Testis (tissue), 3 donors: Measurements from ENCODE around the gene FBXO46. TPM values are rescaled to one million over a fixed set of nuclear protein-coding genes. Genes with fewer than 3 reads are reported as not detected.
"Not testable (repeated sequence)": the region's sequence is repeated elsewhere in the genome, so short reads cannot be mapped to it uniquely, and the experiment has no call there.

ENCODE experiments used
- DNase-seq: peaks from one replicate; pipeline ENCODE4 v3.0.0-alpha.2; 2019
- H3K27ac ChIP-seq, 2 donors: fragments of 200-600 bp; sonication (generic); one replicate each; pipeline ENCODE4 v1.5.1; 2019
- H3K27me3 ChIP-seq: fragments of 200-600 bp; sonication (generic); one replicate; pipeline ENCODE4 v1.5.1; 2019
- H3K36me3 ChIP-seq: fragments of 200-600 bp; sonication (generic); one replicate; pipeline ENCODE4 v1.5.1; 2017; ENCODE audit warnings: low read depth; ENCODE audit errors: missing control alignments
- H3K4me1 ChIP-seq: fragments of 200-600 bp; sonication (generic); one replicate; pipeline ENCODE4 v1.5.1; 2019
- H3K4me3 ChIP-seq, 2 donors: fragments of 200-600 bp; sonication (generic); one replicate each; pipeline ENCODE4 v1.5.1; 2017 to 2019
- H3K9me3 ChIP-seq: fragments of 200-600 bp; sonication (generic); one replicate; pipeline ENCODE4 v1.5.1; 2017
- POLR2A ChIP-seq: fragments of 450-650 bp; IDR thresholded peaks from one replicate; pipeline ENCODE4 v1.6.1; 2017; ENCODE audit warnings: antibody characterized with exemption, mild to moderate bottlenecking, moderate library complexity
- WGBS, 2 donors: methylation state at CpG; one replicate each; pipeline ENCODE4 v1.1.5; 2018; 5-methylcytosine and 5-hydroxymethylcytosine counted together
- intact Hi-C: fragments of 100-400 bp; cut with DNase I; formaldehyde crosslinking; loops from one replicate; pipeline ENCODE4 v1.15.1; 2023; ENCODE audit warnings: low total_unique reads
- polyA plus RNA-seq: library from polyadenylated mRNA; stranded (reverse); fragments of 350-450 nt; fragmentation: Illumina TruSeq; extraction: RNeasy Lipid Tissue Mini Kit (QIAGEN cat#74804); gene quantifications from one replicate; pipeline ENCODE4 v1.2.3, GENCODE V29; 2014; ENCODE audit warnings: low read depth, low replicate concordance; ENCODE audit not compliant: insufficient read depth
- total RNA-seq, 2 donors: library from RNA; depleted of rRNA; stranded (reverse); fragments of >200 nt; gene quantifications; one replicate each; pipeline ENCODE4 v1.2.3, GENCODE V29; 2016
- TF ChIP-seq, protein P1 (sequence below), 3 experiments: fragments of 450-650 bp in 2 of 3; fragments of 200-600 bp in 1 of 3; sonication (generic) in 1 of 3; IDR thresholded peaks; one replicate each; pipeline ENCODE4 v1.5.1; 2016 to 2019; ENCODE audit warnings: antibody characterized with exemption in 3 of 3, mild to moderate bottlenecking in 2 of 3, moderate library complexity in 1 of 3

The FBXO46 gene
- total and polyA plus RNA-seq, 3 donors from 2014 or later = 20.1 to 24.2 (median 22.4) TPM

DNA sequence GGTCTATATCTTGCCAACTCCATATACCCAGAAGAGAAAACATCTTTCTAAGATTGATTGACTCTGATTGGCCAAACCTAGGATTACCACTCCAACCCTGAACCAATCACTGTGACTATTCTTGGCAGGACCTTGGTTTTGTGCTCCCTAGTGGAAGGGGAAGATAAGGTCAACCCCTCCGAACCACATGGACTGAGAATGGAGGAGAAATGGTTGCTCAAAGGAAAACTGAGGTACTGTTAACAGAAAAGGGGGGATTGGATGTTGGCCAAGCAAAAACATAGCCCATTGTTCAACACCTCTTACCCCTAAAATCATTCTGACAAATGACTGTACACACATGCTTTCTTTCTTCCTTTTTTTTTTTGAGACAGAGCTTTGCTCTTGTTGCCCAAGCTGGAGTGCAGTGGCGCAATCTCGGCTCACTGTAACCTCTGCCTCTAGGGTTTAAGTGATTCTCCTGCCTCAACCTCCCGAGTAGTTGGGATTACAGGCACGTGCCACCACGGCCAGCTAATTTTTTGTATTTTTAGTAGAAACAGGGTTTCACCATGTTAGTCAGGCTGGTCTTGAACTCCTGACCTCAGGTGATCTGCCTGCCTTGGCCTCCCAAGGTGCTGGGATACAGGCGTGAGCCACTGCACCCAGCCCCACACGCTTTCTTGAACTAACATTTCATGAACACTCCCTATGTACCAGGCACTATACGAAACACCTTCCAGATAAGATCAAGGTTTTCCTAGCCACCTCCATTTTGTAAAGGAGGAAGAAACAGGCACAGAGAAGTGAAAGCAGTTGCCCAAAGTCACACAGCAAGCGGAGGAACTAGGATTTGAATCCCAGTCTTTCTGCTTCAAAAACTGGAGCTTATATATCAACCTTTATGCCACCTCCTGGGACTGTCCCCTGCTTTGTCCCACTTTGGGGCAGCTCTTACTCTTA, 9.1 kb upstream of the FBXO46 start:
- WGBS, 2 donors = 90% methylated on average over 10 of the region's 10 CpGs
- H3K27me3 ChIP-seq = no peaks in the 10 kb centered on the region

DNA sequence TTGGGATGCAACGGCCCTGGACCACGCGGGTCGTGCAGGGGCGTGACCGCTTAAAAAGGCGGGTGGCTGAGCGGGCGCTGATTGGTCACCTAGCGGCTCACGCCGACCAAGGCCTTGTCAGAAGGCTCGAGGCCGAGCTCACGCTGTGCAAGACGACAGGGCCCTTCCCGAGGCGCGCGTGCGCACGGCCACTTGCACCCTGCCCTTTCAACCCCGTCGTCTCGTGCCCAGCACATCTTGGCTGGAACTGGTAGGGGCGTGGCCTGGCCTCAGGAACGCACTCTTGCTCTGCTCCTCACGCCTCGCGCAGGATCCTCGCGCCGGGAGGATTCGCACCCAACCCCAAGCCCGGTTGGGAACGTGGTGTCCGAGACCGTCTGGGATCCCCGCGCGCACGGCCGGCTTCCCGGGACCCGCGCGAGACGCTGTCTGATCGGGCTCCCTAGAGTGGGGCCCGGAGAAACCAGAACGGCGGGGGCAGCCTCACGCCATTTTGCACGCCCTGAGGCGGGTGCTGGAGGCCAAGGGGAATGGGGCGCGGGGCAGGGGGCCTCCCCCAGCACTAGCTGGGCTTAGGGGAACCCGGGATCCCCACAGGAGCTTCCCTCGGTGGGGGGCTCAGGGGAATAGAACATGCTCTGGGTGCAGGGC, 2.6 kb upstream of the FBXO46 start, which contains the start of gene MEIOSIN:
TSS of gene MEIOSIN (plus strand) at position 280 of the 651 bp plus-strand sequence. CDS start 1,938 bp downstream, outside the sequence.
- Histone ChIP-seq H3K9me3 (no peaks in the 10 kb centered on the region), H3K4me3 (peak within 1 kb of the TSS; percentile 9 to 51), H3K4me1 (peaks cover 11% of the 10 kb centered on the region), H3K36me3 (no peaks in the 10 kb centered on the region), H3K27ac (no peak within 1 kb of the TSS), H3K27me3 (no peaks in the 10 kb centered on the region)
- peak; percentile 67 for DNase-seq
- intact Hi-C loops = no loop called here
- TF ChIP-seq POLR2A = no peak
- TF ChIP-seq, protein P1, sequence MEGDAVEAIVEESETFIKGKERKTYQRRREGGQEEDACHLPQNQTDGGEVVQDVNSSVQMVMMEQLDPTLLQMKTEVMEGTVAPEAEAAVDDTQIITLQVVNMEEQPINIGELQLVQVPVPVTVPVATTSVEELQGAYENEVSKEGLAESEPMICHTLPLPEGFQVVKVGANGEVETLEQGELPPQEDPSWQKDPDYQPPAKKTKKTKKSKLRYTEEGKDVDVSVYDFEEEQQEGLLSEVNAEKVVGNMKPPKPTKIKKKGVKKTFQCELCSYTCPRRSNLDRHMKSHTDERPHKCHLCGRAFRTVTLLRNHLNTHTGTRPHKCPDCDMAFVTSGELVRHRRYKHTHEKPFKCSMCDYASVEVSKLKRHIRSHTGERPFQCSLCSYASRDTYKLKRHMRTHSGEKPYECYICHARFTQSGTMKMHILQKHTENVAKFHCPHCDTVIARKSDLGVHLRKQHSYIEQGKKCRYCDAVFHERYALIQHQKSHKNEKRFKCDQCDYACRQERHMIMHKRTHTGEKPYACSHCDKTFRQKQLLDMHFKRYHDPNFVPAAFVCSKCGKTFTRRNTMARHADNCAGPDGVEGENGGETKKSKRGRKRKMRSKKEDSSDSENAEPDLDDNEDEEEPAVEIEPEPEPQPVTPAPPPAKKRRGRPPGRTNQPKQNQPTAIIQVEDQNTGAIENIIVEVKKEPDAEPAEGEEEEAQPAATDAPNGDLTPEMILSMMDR (IDR thresholded peaks at IDR 0.05) = no peak
- WGBS, 2 donors = 74 to 83% methylated on average over 10 to 59 of the region's 59 CpGs

More for the DNA sequence above, 9.1 kb upstream of the FBXO46 start:
- H3K4me1 ChIP-seq = no peaks in the 10 kb centered on the region
- DNase-seq = no peak
- intact Hi-C loops = no loop called here
- H3K36me3 ChIP-seq = no peaks in the 10 kb centered on the region
- H3K4me3 ChIP-seq = no peak overlapping the region
- no peak overlapping the region for H3K27ac ChIP-seq
- TF ChIP-seq, protein P1 (IDR thresholded peaks at IDR 0.05) = no peak
- TF ChIP-seq POLR2A = no peak
- H3K9me3 ChIP-seq = no peaks in the 10 kb centered on the region

DNA sequence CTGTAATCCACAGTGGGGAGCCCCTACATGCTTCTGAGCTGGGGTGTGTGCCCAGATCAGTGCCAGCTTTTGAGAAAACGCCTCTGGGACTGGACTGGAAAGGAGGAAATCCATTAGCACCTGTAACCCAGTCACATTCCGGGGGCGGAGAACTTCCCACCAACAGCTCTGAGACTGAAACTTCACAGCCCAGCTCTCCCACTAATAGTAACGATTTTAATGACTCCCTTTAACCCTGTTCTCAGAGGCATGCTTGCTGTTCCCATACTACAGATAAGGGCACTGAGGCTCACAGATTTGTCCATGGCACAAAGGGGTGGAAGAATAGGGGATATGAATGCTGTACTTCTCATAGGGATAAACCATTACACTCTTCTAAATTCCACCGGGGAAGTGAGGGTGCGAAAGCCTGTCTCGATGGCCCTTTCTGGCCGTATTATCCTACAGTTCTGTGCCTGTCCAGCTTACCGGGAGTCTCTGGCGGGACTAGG, 851 bp downstream of the FBXO46 start:
- H3K36me3 ChIP-seq = no peaks in the 10 kb centered on the region
- WGBS, 2 donors = 2 to 5% methylated on average over 10 of the region's 10 CpGs
- peak; percentile 37 for DNase-seq

DNA sequence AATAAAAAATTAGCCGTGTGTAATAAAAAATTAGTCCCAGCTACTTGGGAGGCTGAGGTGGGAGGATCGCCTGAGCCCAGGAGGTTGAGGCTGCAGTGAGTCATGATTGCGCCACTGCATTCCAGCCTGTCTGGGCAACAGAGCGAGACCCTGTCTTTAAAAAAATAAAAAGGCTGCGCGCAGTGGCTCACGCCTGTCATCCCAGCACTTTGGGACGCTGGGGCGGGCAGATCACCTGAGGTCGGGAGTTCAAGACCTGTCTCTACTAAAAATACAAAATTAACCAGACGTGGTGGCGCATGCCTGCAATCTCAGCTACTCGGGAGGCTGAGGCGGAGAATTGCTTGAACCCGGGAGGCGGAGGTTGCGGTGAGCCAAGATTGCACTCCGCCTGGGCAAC, 2.0 kb downstream of the FBXO46 start:
- intact Hi-C loops = not testable (repeated sequence)
- 93 to 94% methylated on average over 18 of the region's 18 CpGs for WGBS, 2 donors

More for the DNA sequence above, 851 bp downstream of the FBXO46 start:
- Histone ChIP-seq H3K9me3 (no peaks in the 10 kb centered on the region), H3K4me1 (peaks cover 19% of the 10 kb centered on the region), H3K27ac (peak overlapping the region; percentile 49 to 78), H3K27me3 (no peaks in the 10 kb centered on the region), H3K4me3 (peak overlapping the region; percentile 65 to 91)
- intact Hi-C loops = no loop called here
- TF ChIP-seq, protein P1 (IDR thresholded peaks at IDR 0.05) = no peak
- no peak for TF ChIP-seq POLR2A

DNA sequence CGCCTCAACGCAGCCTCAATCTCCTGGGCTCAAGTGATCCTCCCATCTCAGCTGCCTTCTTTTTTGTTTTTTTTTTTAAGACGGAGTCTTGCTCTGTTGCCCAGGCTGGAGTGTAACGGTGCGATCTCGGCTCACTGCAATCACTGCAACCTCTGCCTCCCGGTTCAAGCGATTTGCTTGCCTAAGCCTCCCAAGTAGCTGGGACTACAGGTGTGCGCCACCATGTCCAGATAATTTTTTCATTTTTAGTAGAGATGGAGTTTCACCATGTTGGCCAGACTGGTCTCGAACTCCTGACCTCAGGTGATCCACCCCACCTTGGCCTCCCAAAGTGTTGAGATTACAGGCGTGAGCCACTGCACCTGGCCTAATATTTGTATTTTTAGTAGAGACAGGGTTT, 10.6 kb downstream of the FBXO46 start:
- H3K27ac ChIP-seq, H3K4me3 ChIP-seq, H3K27me3 ChIP-seq, H3K36me3 ChIP-seq, H3K9me3 ChIP-seq, H3K4me1 ChIP-seq, DNase-seq, intact Hi-C loops: not testable (repeated sequence)
- 95 to 98% methylated on average over 11 of the region's 11 CpGs for WGBS, 2 donors

More for the DNA sequence above, 2.0 kb downstream of the FBXO46 start:
- H3K9me3 ChIP-seq, H3K36me3 ChIP-seq, H3K4me3 ChIP-seq, DNase-seq, H3K27me3 ChIP-seq: not testable (repeated sequence)
- peaks cover 19% of the 10 kb centered on the region for H3K4me1 ChIP-seq
- peak overlapping the region in 1 of 2 donors; percentile 78 for H3K27ac ChIP-seq
